Measurements from ENCODE around the gene RTN4.

DNA sequence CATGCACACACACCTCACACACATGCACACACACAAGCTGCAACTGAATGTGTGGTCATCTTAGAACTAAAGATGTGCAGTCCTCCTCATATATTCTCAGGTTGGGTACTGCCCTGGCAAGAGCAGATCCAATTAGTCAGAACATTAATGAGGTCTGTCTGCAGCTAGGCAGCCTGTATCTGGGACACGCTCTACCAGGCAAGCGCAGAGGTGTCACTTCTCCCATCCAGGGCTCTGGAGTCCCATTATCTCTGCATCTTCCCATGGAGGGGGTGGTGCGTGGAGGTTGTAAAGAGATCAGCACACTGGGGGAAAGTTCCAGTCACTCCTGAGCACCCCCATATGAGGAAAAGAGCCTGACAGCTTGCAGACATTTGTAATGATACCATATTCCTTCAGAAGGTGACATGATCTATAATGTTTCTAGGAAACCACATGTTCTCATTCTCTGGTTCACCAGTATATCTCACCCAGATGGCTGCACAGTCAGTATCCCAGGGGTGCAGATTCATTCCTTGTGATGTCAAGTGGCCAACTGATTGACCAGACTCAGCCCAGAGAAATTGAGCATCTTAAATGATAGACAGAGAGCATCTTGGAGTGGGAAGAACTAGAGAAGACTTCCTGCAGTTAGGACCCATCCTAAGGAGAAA, 95.4 kb downstream of the RTN4 start:
- TF ChIP-seq, protein P1, sequence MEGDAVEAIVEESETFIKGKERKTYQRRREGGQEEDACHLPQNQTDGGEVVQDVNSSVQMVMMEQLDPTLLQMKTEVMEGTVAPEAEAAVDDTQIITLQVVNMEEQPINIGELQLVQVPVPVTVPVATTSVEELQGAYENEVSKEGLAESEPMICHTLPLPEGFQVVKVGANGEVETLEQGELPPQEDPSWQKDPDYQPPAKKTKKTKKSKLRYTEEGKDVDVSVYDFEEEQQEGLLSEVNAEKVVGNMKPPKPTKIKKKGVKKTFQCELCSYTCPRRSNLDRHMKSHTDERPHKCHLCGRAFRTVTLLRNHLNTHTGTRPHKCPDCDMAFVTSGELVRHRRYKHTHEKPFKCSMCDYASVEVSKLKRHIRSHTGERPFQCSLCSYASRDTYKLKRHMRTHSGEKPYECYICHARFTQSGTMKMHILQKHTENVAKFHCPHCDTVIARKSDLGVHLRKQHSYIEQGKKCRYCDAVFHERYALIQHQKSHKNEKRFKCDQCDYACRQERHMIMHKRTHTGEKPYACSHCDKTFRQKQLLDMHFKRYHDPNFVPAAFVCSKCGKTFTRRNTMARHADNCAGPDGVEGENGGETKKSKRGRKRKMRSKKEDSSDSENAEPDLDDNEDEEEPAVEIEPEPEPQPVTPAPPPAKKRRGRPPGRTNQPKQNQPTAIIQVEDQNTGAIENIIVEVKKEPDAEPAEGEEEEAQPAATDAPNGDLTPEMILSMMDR (IDR thresholded peaks at IDR 0.05), result no peak
- no peak for TF ChIP-seq POLR2A (IDR thresholded peaks at IDR 0.05)

Measured in uterus (tissue), 2 donors.